ENCODE data around the gene KCTD8.
"Not testable (repeated sequence)": the region's sequence is repeated elsewhere in the genome, so short reads cannot be mapped to it uniquely, and the experiment has no call there.

Gene KCTD8

GRCh38 chr4:44320833-44321232 is 127.8 kb downstream of the KCTD8 start:
- no peak for DNase-seq

- no peak for DNase-seq
These were observed 129.5 kb downstream of the KCTD8 start for GRCh38 chr4:44319129-44319528.

- DNase-seq, result no peak
These were observed 134.9 kb downstream of the KCTD8 start for GRCh38 chr4:44313702-44314101.

GRCh38 chr4:44287505-44287904 is 161.1 kb downstream of the KCTD8 start:
- DNase-seq, result no peak

- no peak for DNase-seq
These were observed 169.1 kb downstream of the KCTD8 start for GRCh38 chr4:44279469-44279868.

GRCh38 chr4:44279066-44279465 is 169.5 kb downstream of the KCTD8 start:
- no peak for DNase-seq

GRCh38 chr4:44257461-44257860 is 191.1 kb downstream of the KCTD8 start:
- DNase-seq, result no peak

GRCh38 chr4:44256414-44256813 is 192.2 kb downstream of the KCTD8 start:
- no peak for DNase-seq

- DNase-seq, result no peak
These were observed 211.0 kb downstream of the KCTD8 start for GRCh38 chr4:44237643-44238042.

GRCh38 chr4:44235897-44236296 is 212.7 kb downstream of the KCTD8 start:
- DNase-seq, result no peak

- no peak for DNase-seq
These were observed 216.3 kb downstream of the KCTD8 start for GRCh38 chr4:44232262-44232661.

- no peak for DNase-seq
These were observed 217.6 kb downstream of the KCTD8 start for GRCh38 chr4:44231006-44231405.

GRCh38 chr4:44228326-44228725 is 220.3 kb downstream of the KCTD8 start:
- no peak for DNase-seq

- no peak for DNase-seq
These were observed 227.2 kb downstream of the KCTD8 start for GRCh38 chr4:44221407-44221806.

GRCh38 chr4:44210750-44211149 is 237.9 kb downstream of the KCTD8 start:
- DNase-seq, result no peak

GRCh38 chr4:44196796-44197195 is 251.8 kb downstream of the KCTD8 start:
- no peak for DNase-seq

GRCh38 chr4:44194365-44194764 is 254.2 kb downstream of the KCTD8 start:
- DNase-seq, result no peak

- DNase-seq, result no peak
These were observed 261.8 kb downstream of the KCTD8 start for GRCh38 chr4:44186850-44187246.

- no peak for DNase-seq
These were observed 262.3 kb downstream of the KCTD8 start for GRCh38 chr4:44186096-44186849.

GRCh38 chr4:44181491-44182349 is 266.9 kb downstream of the KCTD8 start:
- DNase-seq, result not testable (repeated sequence)

- not testable (repeated sequence) for DNase-seq
These were observed 280.8 kb downstream of the KCTD8 start for GRCh38 chr4:44167766-44168165.

- no peak for DNase-seq
These were observed 282.7 kb downstream of the KCTD8 start for GRCh38 chr4:44165938-44166337.

GRCh38 chr4:44162538-44163270 is 285.9 kb downstream of the KCTD8 start:
- no peak for DNase-seq

All from T-helper 9 cell (primary cell).